A673 (cell line): ENCODE results near the gene ARMH2.

Source experiments
- CTCF ChIP-seq: fragments of 300-800, 200-600 bp; sonication (generic); conservative IDR thresholded peaks from 2 replicates; pipeline ENCODE4 v1.5.1; 2017; ENCODE audit warnings: low read depth, mild to moderate bottlenecking, antibody characterized with exemption, low read length, moderate library complexity, mixed read lengths
- EZH2 ChIP-seq: fragments of 200-600 bp; sonication (generic); IDR thresholded peaks from 2 replicates; pipeline ENCODE4 v1.6.1; 2017; ENCODE audit warnings: borderline replicate concordance, low read depth, mild to moderate bottlenecking, mixed read lengths, antibody characterized with exemption, low read length; ENCODE audit not compliant: poor library complexity, severe bottlenecking

- no peak for TF ChIP-seq CTCF
- no peak for TF ChIP-seq EZH2
These were observed 38.5 kb downstream of the ARMH2 start for GRCh38 chr6:24760210-24760609.
